RWPE2 (cell line): ENCODE data around the gene GSG1L.

Experiments used
- ATAC-seq: fragments of 200-7000 bp; cut with Tn5 transposase; 3 replicates; pipeline ENCODE4 v1.9.1; 2021; ENCODE audit warnings: low read depth
- DNase-seq: peaks from one replicate; pipeline ENCODE4 v3.0.0-alpha.2; 2020; ENCODE audit warnings: low spot score
- H3K27ac ChIP-seq: fragments of 450-650 bp; 2 replicates; pipeline ENCODE4 v1.5.1; 2017; ENCODE audit warnings: mild to moderate bottlenecking; ENCODE audit not compliant: poor library complexity, severe bottlenecking
- H3K27me3 ChIP-seq: fragments of 250-450 bp; sonication (Bioruptor Pico); 2 replicates; pipeline ENCODE4 v1.5.1; 2021; ENCODE audit warnings: mild to moderate bottlenecking, moderate library complexity; ENCODE audit not compliant: insufficient read depth, poor library complexity, severe bottlenecking
- H3K36me3 ChIP-seq: fragments of 250-450 bp; sonication (Bioruptor Pico); 2 replicates; pipeline ENCODE4 v1.5.1; 2020; ENCODE audit warnings: low read depth, mild to moderate bottlenecking, moderate library complexity
- H3K4me1 ChIP-seq: fragments of 250-450 bp; sonication (Bioruptor Pico); 2 replicates; pipeline ENCODE4 v1.5.1; 2021; ENCODE audit warnings: mild to moderate bottlenecking, moderate library complexity; ENCODE audit not compliant: insufficient read depth, poor library complexity, severe bottlenecking
- H3K4me3 ChIP-seq: fragments of 250-450 bp; sonication (Bioruptor Pico); 2 replicates; pipeline ENCODE4 v1.5.1; 2021; ENCODE audit warnings: mild to moderate bottlenecking, moderate library complexity; ENCODE audit not compliant: severe bottlenecking
- H3K9me3 ChIP-seq: fragments of 250-450 bp; sonication (Bioruptor Pico); 2 replicates; pipeline ENCODE4 v1.5.1; 2021; ENCODE audit warnings: mild to moderate bottlenecking, moderate library complexity; ENCODE audit not compliant: severe bottlenecking
- TF ChIP-seq, protein P1 (sequence below): fragments of 450-650 bp; IDR thresholded peaks from one replicate; pipeline ENCODE4 v1.5.1; 2017; ENCODE audit warnings: mild to moderate bottlenecking, moderate library complexity; ENCODE audit not compliant: poor library complexity, severe bottlenecking

Gene GSG1L

DNA sequence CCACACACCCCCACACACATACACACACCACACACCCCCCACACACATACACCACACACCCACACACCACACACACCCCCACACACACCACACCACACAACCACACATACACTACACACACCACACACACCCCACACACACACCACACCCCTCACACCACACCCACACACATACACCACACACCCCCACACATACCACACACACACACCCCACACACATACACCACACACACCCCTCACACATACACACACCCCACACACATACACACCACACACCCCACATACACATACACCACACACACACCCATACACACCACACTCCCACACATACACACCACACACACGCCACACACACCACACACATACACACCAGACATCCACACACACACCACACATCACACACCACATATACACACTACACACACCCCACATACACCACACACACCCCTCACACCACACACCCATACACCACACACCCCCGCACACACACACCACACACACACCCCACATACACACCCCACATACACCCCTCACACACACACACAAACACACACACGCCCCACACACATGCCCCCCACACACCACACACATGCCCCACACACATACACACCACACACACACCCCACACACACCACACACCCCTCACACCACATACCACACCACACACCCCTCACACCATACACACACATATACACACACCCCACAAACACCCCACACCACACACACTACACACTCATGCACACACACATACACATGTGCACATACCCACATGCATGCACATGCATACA, 25.9 kb upstream of the GSG1L start:
- no peaks in the 10 kb centered on the region for H3K4me1 ChIP-seq
- no peaks in the 10 kb centered on the region for H3K9me3 ChIP-seq
- H3K27me3 ChIP-seq, result no peaks in the 10 kb centered on the region
- DNase-seq (no peak), ATAC-seq (no peak)
- H3K4me3 ChIP-seq, result no peak overlapping the region
- H3K36me3 ChIP-seq, result no peaks in the 10 kb centered on the region
- TF ChIP-seq, protein P1, sequence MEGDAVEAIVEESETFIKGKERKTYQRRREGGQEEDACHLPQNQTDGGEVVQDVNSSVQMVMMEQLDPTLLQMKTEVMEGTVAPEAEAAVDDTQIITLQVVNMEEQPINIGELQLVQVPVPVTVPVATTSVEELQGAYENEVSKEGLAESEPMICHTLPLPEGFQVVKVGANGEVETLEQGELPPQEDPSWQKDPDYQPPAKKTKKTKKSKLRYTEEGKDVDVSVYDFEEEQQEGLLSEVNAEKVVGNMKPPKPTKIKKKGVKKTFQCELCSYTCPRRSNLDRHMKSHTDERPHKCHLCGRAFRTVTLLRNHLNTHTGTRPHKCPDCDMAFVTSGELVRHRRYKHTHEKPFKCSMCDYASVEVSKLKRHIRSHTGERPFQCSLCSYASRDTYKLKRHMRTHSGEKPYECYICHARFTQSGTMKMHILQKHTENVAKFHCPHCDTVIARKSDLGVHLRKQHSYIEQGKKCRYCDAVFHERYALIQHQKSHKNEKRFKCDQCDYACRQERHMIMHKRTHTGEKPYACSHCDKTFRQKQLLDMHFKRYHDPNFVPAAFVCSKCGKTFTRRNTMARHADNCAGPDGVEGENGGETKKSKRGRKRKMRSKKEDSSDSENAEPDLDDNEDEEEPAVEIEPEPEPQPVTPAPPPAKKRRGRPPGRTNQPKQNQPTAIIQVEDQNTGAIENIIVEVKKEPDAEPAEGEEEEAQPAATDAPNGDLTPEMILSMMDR, result no peak
- no peak overlapping the region for H3K27ac ChIP-seq

DNA sequence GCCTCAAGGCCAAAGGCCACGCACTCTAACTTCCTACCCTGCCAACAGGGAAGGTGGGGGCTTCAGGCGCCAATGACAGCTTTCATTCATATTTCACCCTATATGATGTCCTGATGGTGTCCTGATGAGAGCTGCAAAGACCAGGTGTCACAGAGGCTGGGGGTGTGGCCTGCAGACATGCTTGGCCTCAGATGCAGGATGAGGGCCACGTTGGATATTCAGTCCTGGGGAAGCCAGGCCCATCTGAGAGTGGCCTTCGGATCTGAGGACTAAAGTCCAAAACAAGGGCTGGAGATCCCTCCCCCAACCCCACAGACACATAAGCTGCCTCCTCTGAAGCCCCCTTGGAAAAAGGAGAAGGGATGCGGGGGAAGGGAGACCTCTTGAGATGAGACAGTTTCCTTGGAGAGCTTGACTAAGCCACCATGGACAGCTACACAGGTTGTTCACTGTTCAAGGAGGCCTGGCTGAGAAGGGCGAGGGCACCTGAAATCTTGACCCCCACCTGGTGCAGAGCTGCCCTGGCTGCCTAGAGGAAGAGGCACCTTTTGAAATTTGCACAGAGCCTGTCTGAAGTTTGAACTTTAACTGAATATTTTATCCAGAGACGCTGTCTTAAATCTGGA, 24.3 kb upstream of the GSG1L start:
- no peak overlapping the region for H3K4me3 ChIP-seq

GRCh38 chr16:28087140-28087660, 23.7 kb upstream of the GSG1L start:
- no peak for DNase-seq
- Histone ChIP-seq H3K9me3 (no peaks in the 10 kb centered on the region), H3K36me3 (no peaks in the 10 kb centered on the region), H3K4me1 (no peaks in the 10 kb centered on the region), H3K27ac (no peak overlapping the region), H3K4me3 (no peak overlapping the region), H3K27me3 (no peaks in the 10 kb centered on the region)
- TF ChIP-seq, protein P1, result no peak
- ATAC-seq, result no peak; the same call in 2 of the 3 replicates

More for the DNA sequence above, 24.3 kb upstream of the GSG1L start:
- Histone ChIP-seq H3K27me3 (no peaks in the 10 kb centered on the region), H3K9me3 (no peaks in the 10 kb centered on the region), H3K27ac (no peak overlapping the region), H3K4me1 (no peaks in the 10 kb centered on the region), H3K36me3 (no peaks in the 10 kb centered on the region)
- TF ChIP-seq, protein P1, result no peak
- DNase-seq (no peak), ATAC-seq (no peak)

DNA sequence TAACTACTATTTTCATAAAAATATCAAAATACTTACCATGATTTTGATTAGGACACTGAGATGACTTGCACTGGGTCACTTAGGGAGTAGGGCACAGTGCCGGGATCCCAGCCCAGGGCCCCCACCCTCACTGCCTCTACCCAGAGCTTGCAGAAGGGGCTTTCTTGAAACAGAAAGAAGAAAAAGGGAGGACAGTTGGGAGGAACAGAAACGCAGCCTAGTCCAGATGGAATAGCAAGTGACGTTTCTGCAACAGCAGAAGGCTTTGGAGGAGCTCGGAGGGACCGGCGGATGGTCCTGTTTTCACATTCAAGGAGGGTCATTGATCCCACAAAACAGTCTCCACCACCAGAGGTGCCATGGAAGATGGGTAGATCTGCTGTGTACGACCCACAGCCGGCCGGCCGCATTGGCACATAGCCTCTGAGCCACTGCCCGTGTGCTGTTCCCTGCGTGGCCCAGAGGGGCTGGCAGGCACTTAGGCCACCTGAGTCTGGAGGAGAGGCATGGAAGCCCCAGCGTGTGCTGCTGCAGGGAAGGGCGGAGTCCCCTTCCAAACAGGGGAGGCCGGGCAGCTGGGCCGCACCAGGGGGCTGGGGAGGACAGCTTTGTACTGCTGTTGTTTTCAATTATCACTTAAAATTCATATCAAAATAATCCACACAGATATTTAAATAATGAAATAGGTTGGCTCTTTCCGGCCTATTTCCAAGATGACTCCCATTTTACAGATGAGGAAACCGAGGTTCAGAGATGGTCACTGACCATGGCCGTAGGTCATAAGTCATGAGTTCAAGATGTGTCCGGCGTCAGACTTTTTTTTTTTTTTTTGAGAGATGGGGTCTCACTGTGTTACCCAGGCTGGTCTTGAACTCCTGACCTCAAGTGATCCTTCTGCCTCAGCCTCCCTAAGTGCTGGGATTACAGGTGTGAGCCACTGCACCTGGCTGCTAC, 22.9 kb upstream of the GSG1L start:
- H3K27ac ChIP-seq, result no peak overlapping the region
- no peaks in the 10 kb centered on the region for H3K27me3 ChIP-seq
- no peaks in the 10 kb centered on the region for H3K9me3 ChIP-seq
- no peak overlapping the region for H3K4me3 ChIP-seq
- no peak for DNase-seq
- H3K36me3 ChIP-seq, result no peaks in the 10 kb centered on the region
- no peaks in the 10 kb centered on the region for H3K4me1 ChIP-seq
- ATAC-seq, result no peak
- TF ChIP-seq, protein P1, result no peak
